Right lobe of liver (tissue), 6 donors: ENCODE results near the gene TANK. TPM values are rescaled to one million over a fixed set of nuclear protein-coding genes. Genes with fewer than 3 reads are reported as not detected.

Experiments
- ATAC-seq, 4 donors: fragments of 200-7000 bp; cut with Tn5 transposase; one replicate each; pipeline ENCODE4 v1.9.1; 2020; ENCODE audit warnings: mild to moderate bottlenecking in 4 of 4, moderate library complexity in 4 of 4
- DNase-seq, 3 donors: peaks; one replicate each; pipeline ENCODE4 v3.0.0-alpha.2; 2020
- H3K27ac ChIP-seq, 3 donors: fragments of 200-600 bp; one replicate each; pipeline ENCODE4 v1.8.0; 2022
- H3K27me3 ChIP-seq, 2 donors: fragments of 200-600 bp; one replicate each; pipeline ENCODE4 v1.8.0; 2022
- H3K36me3 ChIP-seq, 4 donors: fragments of 200-600 bp; sonication (generic) in 1 of 4; one replicate each; pipeline versions ENCODE4 v1.5.1 to v1.8.0; 2017 to 2022; ENCODE audit warnings: control low read depth in 1 of 4
- H3K4me1 ChIP-seq, 4 donors: fragments of 200-600 bp; sonication (generic) in 1 of 4; one replicate each; pipeline versions ENCODE4 v1.5.1 to v1.8.0; 2017 to 2022; ENCODE audit warnings: control low read depth in 1 of 4
- H3K4me3 ChIP-seq, 3 donors: fragments of 200-600 bp; one replicate each; pipeline ENCODE4 v1.8.0; 2022
- H3K9me3 ChIP-seq, 4 donors: fragments of 200-600 bp; sonication (generic) in 1 of 4; one replicate each; pipeline versions ENCODE4 v1.5.1 to v1.8.0; 2017 to 2022; ENCODE audit warnings: control low read depth in 1 of 4
- POLR2A ChIP-seq: fragments of 450-650 bp; IDR thresholded peaks from one replicate; pipeline ENCODE4 v1.6.1; 2017; ENCODE audit warnings: antibody characterized with exemption, mild to moderate bottlenecking
- WGBS: methylation state at CpG from one replicate; pipeline ENCODE4 v1.1.6; 2018; ENCODE audit warnings: low coverage, low lambda C conversion rate; ENCODE audit not compliant: insufficient coverage; ENCODE audit errors: missing lambda C conversion rate; 5-methylcytosine and 5-hydroxymethylcytosine counted together
- intact Hi-C, 2 donors: fragments of 100-400 bp; cut with DNase I; formaldehyde crosslinking; loops; one replicate each; pipeline versions ENCODE4 v1.11.2 to v1.14.1; 2022
- total RNA-seq, 6 experiments: library from RNA; depleted of rRNA in 2 of 6; stranded (reverse); fragments of >200 nt in 2 of 6; fragmentation: NEBNext Ultra II Directional in 3 of 6; extraction: Animal tissue kit (Norgen Biotek cat#: 25700) in 3 of 6; gene quantifications; one replicate each; pipeline versions ENCODE4 v1.1.0 to v1.2.4, GENCODE V29; 2016 to 2023
- TF ChIP-seq, protein P1 (sequence below), 4 donors: fragments of 200-600 bp in 3 of 4; fragments of 450-650 bp in 1 of 4; IDR thresholded peaks; one replicate each; pipeline versions ENCODE4 v1.5.1 to v1.8.0; 2016 to 2022; ENCODE audit warnings: antibody characterized with exemption in 4 of 4, mild to moderate bottlenecking in 2 of 4
- donor health status: DM: no; HTN: yes; CAD: no.
- donor health status: DM: no; HTN: no; CAD: no.
- donor health status: DM: no; HTN: no; CAD: no.
- donor health status: DM: no; HTN: yes; CAD: no.
- donor health status: DM: no; HTN: yes; CAD: no.

The TANK gene
- total RNA-seq, 6 experiments from 2014 or later = 25.4 to 46.4 (median 36.0) TPM

DNA sequence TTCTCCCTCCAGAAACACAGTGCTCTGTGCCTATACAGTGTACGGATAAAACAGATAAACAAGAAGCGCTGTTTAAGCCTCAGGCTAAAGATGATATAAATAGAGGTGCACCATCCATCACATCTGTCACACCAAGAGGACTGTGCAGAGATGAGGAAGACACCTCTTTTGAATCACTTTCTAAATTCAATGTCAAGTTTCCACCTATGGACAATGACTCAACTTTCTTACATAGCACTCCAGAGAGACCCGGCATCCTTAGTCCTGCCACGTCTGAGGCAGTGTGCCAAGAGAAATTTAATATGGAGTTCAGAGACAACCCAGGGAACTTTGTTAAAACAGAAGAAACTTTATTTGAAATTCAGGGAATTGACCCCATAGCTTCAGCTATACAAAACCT lies 70.7 kb downstream of the TANK start:
- WGBS = 81% methylated on average over 3 of the region's 4 CpGs
- H3K36me3 ChIP-seq = peaks cover 0 to 24% (median 12%) of the 10 kb centered on the region in 4 donors
- H3K4me1 ChIP-seq = no peaks in the 10 kb centered on the region
- H3K4me3 ChIP-seq = no peak overlapping the region
- H3K27ac ChIP-seq = no peak overlapping the region
- intact Hi-C loops = no loop called here
- ATAC-seq = no peak
- H3K27me3 ChIP-seq = no peaks in the 10 kb centered on the region
- no peak for DNase-seq
- no peak for TF ChIP-seq POLR2A
- TF ChIP-seq, protein P1, sequence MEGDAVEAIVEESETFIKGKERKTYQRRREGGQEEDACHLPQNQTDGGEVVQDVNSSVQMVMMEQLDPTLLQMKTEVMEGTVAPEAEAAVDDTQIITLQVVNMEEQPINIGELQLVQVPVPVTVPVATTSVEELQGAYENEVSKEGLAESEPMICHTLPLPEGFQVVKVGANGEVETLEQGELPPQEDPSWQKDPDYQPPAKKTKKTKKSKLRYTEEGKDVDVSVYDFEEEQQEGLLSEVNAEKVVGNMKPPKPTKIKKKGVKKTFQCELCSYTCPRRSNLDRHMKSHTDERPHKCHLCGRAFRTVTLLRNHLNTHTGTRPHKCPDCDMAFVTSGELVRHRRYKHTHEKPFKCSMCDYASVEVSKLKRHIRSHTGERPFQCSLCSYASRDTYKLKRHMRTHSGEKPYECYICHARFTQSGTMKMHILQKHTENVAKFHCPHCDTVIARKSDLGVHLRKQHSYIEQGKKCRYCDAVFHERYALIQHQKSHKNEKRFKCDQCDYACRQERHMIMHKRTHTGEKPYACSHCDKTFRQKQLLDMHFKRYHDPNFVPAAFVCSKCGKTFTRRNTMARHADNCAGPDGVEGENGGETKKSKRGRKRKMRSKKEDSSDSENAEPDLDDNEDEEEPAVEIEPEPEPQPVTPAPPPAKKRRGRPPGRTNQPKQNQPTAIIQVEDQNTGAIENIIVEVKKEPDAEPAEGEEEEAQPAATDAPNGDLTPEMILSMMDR (IDR thresholded peaks at IDR 0.05) = no peak
- H3K9me3 ChIP-seq = no peaks in the 10 kb centered on the region

DNA sequence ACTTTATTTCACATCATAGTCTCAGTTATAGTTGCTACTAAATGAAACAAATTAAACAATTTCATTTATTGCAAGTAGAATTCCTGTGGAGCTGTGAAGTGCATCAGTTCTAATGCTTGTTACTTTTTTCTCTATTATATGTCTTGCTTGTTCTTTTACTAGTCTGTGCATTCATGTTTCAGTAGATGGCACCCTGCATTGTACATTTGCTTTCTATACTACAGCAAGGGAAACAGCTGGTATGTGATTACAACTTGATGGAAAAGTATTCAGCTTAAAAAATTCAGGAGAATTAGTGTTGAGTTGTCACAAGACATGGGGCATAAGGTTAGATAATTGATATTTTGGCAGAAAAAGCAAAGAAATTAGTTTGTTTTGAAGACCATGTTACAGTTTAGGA lies 72.3 kb downstream of the TANK start:
- intact Hi-C loops = no loop called here
- no peaks in the 10 kb centered on the region for H3K9me3 ChIP-seq
- H3K27me3 ChIP-seq = no peaks in the 10 kb centered on the region
- H3K4me3 ChIP-seq = no peak overlapping the region
- DNase-seq = no peak
- no peak overlapping the region for H3K27ac ChIP-seq
- ATAC-seq = no peak
- no peak for TF ChIP-seq POLR2A
- TF ChIP-seq, protein P1 (IDR thresholded peaks at IDR 0.05) = no peak
- peaks cover 0 to 18% (median 10%) of the 10 kb centered on the region in 4 donors for H3K36me3 ChIP-seq
- H3K4me1 ChIP-seq = peaks cover 0 to 4% (median 0%) of the 10 kb centered on the region in 4 donors

DNA sequence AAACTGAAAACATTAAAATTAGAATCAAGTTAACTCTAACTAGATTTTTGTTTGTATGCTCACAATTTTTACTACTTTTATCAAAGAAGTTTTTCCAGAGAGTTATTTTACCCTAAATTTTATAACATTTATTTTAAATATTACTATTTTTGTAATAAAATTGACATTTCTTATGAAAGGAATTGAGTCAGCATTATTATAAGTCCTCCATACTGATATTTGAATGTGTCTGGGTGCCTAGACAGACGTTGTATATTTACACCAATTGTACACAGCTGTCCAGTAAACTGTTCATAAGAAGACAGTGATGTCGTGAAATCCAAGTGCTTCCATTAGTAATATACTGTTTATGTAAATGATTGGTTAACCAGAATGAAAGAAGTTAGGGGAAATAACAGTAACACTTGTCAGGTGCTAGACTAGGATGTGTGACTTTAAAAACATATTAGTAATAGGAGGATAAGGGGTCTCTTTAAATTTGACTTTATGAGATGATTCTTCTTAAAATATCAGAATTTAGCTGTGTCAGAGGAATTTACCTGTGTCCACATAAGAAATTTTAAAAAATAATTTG lies 73.7 kb downstream of the TANK start:
- no peak overlapping the region for H3K27ac ChIP-seq
- intact Hi-C loops = no loop called here
- H3K4me1 ChIP-seq = peaks cover 0 to 14% (median 0%) of the 10 kb centered on the region in 4 donors
- 49% methylated on average over 2 of the region's 2 CpGs for WGBS
- no peaks in the 10 kb centered on the region for H3K27me3 ChIP-seq
- TF ChIP-seq POLR2A = no peak
- TF ChIP-seq, protein P1 (IDR thresholded peaks at IDR 0.05) = no peak
- DNase-seq = no peak
- no peak for ATAC-seq
- peaks cover 0 to 5% (median 4%) of the 10 kb centered on the region in 4 donors for H3K36me3 ChIP-seq
- H3K4me3 ChIP-seq = no peak overlapping the region
- H3K9me3 ChIP-seq = no peaks in the 10 kb centered on the region

DNA sequence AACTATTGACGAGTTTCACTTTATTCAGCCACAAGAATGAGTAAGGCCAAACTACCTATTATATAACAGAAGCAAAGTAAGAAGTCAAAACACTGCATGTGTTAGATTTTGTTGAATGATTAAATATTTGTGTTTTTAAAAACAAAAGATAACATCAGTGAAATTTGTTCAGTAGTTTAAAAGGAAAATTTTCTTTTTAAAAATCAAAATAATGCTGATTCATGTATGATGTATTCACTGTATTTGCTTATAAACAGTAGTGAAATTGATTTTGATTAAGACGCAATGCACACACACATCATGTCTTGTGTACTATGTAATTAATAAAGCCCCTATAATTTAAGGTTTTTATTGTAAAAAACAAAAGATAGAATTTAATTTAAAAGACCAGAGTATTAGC lies 74.4 kb downstream of the TANK start:
- Histone ChIP-seq H3K4me3 (no peak overlapping the region), H3K4me1 (peaks cover 0 to 14% (median 0%) of the 10 kb centered on the region in 4 donors), H3K27me3 (no peaks in the 10 kb centered on the region), H3K27ac (no peak overlapping the region), H3K9me3 (no peaks in the 10 kb centered on the region), H3K36me3 (peaks cover 0 to 5% (median 4%) of the 10 kb centered on the region in 4 donors)
- ATAC-seq = no peak
- DNase-seq = no peak
- TF ChIP-seq, protein P1 (IDR thresholded peaks at IDR 0.05) = no peak
- TF ChIP-seq POLR2A = no peak
- intact Hi-C loops = no loop called here
- 30% methylated on average over 2 of the region's 2 CpGs for WGBS
